CD4-positive, alpha-beta memory T cell (primary cell): ENCODE results near the gene C2orf80. TPM values are rescaled to one million over a fixed set of nuclear protein-coding genes. Genes with fewer than 3 reads are reported as not detected.

Experiments
- CTCF ChIA-PET: fragments of 350-600 bp; sonication (Branson Sonifier 250); formaldehyde crosslinking; loops from one replicate; lab custom pipeline; 2021; ENCODE audit warnings: inconsistent platforms; ENCODE audit not compliant: partially characterized antibody; lab: Charles Lee
- POLR2A ChIA-PET: fragments of 350-600 bp; sonication (Branson Sonifier 250); formaldehyde crosslinking; loops from one replicate; lab custom pipeline; 2021; ENCODE audit not compliant: partially characterized antibody; lab: Charles Lee
- DNase-seq, 5 donors: peaks; one replicate each; pipeline versions ENCODE4 v3.0.0 to v3.0.0-alpha.2; 2020 to 2022; ENCODE audit warnings: mixed read lengths in 1 of 5
- H3K27ac ChIP-seq: one replicate; pipeline ENCODE4 v1.7.0; 2013; ENCODE audit warnings: low read depth, low read length
- H3K27me3 ChIP-seq: 2 replicates; pipeline ENCODE4 v1.7.0; 2013; ENCODE audit warnings: mild to moderate bottlenecking, low read length, moderate library complexity; ENCODE audit not compliant: insufficient read depth
- H3K36me3 ChIP-seq: 2 replicates; pipeline ENCODE4 v1.7.0; 2013; ENCODE audit warnings: mild to moderate bottlenecking, low read length, moderate library complexity; ENCODE audit not compliant: insufficient read depth
- H3K4me1 ChIP-seq: 2 replicates; pipeline ENCODE4 v1.7.0; 2013; ENCODE audit warnings: mild to moderate bottlenecking, low read length, moderate library complexity; ENCODE audit not compliant: insufficient read depth
- H3K4me3 ChIP-seq, 2 donors: one replicate each; pipeline ENCODE4 v1.7.0; 2013; ENCODE audit warnings: low read length in 2 of 2, mild to moderate bottlenecking in 1 of 2
- H3K9me3 ChIP-seq, 2 donors: one replicate each; pipeline ENCODE4 v1.7.0; 2013; ENCODE audit warnings: low read length in 2 of 2, control low read depth in 1 of 2; ENCODE audit not compliant: control insufficient read depth in 1 of 2
- H3K27ac Mint-ChIP-seq, 7 donors: one replicate each; pipeline ENCODE4 v1.8.0; 2020 to 2021; ENCODE audit warnings: mixed read lengths in 7 of 7, mild to moderate bottlenecking in 6 of 7, inconsistent platforms in 3 of 7, moderate library complexity in 3 of 7
- H3K27me3 Mint-ChIP-seq, 2 donors: one replicate each; pipeline ENCODE4 v1.8.0; 2020 to 2021; ENCODE audit warnings: mixed read lengths in 2 of 2
- H3K36me3 Mint-ChIP-seq, 2 donors: one replicate each; pipeline ENCODE4 v1.8.0; 2020 to 2021; ENCODE audit warnings: mixed read lengths in 2 of 2, inconsistent platforms in 1 of 2, mild to moderate bottlenecking in 1 of 2
- H3K4me1 Mint-ChIP-seq, 4 donors: one replicate each; pipeline ENCODE4 v1.8.0; 2020 to 2021; ENCODE audit warnings: mixed read lengths in 4 of 4, mild to moderate bottlenecking in 1 of 4
- H3K4me3 Mint-ChIP-seq, 8 donors: one replicate each; pipeline ENCODE4 v1.8.0; 2020 to 2021; ENCODE audit warnings: mixed read lengths in 8 of 8, mild to moderate bottlenecking in 7 of 8, moderate library complexity in 6 of 8, inconsistent platforms in 3 of 8
- H3K9me3 Mint-ChIP-seq, 8 donors: one replicate each; pipeline ENCODE4 v1.8.0; 2020 to 2021; ENCODE audit warnings: mixed read lengths in 8 of 8, mild to moderate bottlenecking in 5 of 8, inconsistent platforms in 3 of 8, moderate library complexity in 1 of 8
- intact Hi-C: fragments of 100-400 bp; cut with micrococcal nuclease; formaldehyde crosslinking; loops from one replicate; pipeline ENCODE4 v1.15.1; 2023
- polyA plus RNA-seq, 2 donors: library from polyadenylated mRNA; unstranded; fragments of 300-500 nt; fragmentation: Illumina TruSeq; gene quantifications; one replicate each; pipeline ENCODE4 v1.2.3, GENCODE V29; 2021
- total RNA-seq, 2 experiments: library from RNA; stranded (reverse); gene quantifications; one replicate each; pipeline ENCODE4 v1.2.3, GENCODE V29; 2021

C2orf80 gene
- total RNA-seq (not detected), polyA plus RNA-seq (not detected)

GRCh38 chr2:208189810-208190503, at the start of gene C2orf80:
TSS of gene C2orf80 (minus strand) at chr2:208190030. CDS start at chr2:208186986, 3,044 bp downstream.
- Mint-ChIP-seq H3K27ac (no peak within 1 kb of the TSS), H3K36me3 (no peaks in the 10 kb centered on the region), H3K9me3 (no peaks in the 10 kb centered on the region), H3K4me3 (no peak within 1 kb of the TSS), H3K4me1 (no peaks in the 10 kb centered on the region), H3K27me3 (peaks cover 6% of the 10 kb centered on the region in 2 donors)
- H3K27ac ChIP-seq = no peak within 1 kb of the TSS
- ChIA-PET POLR2A (no interaction called here), CTCF (interaction anchor here (3.7 kb wide), 1 partner anchor 14 kb away, joined by 23 read pairs; no protein-coding TSS in a partner anchor)
- H3K9me3 ChIP-seq = no peaks in the 10 kb centered on the region
- intact Hi-C loops = no loop called here
- no peak within 1 kb of the TSS for H3K4me3 ChIP-seq
- no peaks in the 10 kb centered on the region for H3K36me3 ChIP-seq
- no peak for DNase-seq
- H3K27me3 ChIP-seq = no peaks in the 10 kb centered on the region
- no peaks in the 10 kb centered on the region for H3K4me1 ChIP-seq

- POLR2A ChIA-PET = no interaction called here
- CTCF ChIA-PET = no interaction called here
- no peak for DNase-seq
- intact Hi-C loops = no loop called here
- no peak overlapping the region for H3K27ac ChIP-seq
- no peaks in the 10 kb centered on the region for H3K27me3 Mint-ChIP-seq
- no peak overlapping the region for H3K4me3 ChIP-seq
- H3K27ac Mint-ChIP-seq = no peak overlapping the region
- H3K36me3 ChIP-seq = peaks cover 8% of the 10 kb centered on the region
- peaks cover 0 to 3% of the 10 kb centered on the region in 2 donors for H3K9me3 ChIP-seq
- peaks cover 3 to 24% (median 13%) of the 10 kb centered on the region in 8 donors for H3K9me3 Mint-ChIP-seq
- no peaks in the 10 kb centered on the region for H3K4me1 Mint-ChIP-seq
- no peak overlapping the region for H3K4me3 Mint-ChIP-seq
- H3K4me1 ChIP-seq = no peaks in the 10 kb centered on the region
- peaks cover 51 to 54% of the 10 kb centered on the region in 2 donors for H3K36me3 Mint-ChIP-seq
- H3K27me3 ChIP-seq = no peaks in the 10 kb centered on the region
Observed at GRCh38 chr2:208235860-208236259, 46.0 kb upstream of the C2orf80 start.

GRCh38 chr2:208234786-208235185, 45.0 kb upstream of the C2orf80 start:
- no peak for DNase-seq
- peaks cover 3 to 28% (median 15%) of the 10 kb centered on the region in 8 donors for H3K9me3 Mint-ChIP-seq
- ChIA-PET CTCF (no interaction called here), POLR2A (no interaction called here)
- H3K36me3 ChIP-seq = peaks cover 8% of the 10 kb centered on the region
- H3K27me3 ChIP-seq = no peaks in the 10 kb centered on the region
- H3K36me3 Mint-ChIP-seq = peaks cover 43 to 45% of the 10 kb centered on the region in 2 donors
- no peak overlapping the region for H3K4me3 Mint-ChIP-seq
- no peak overlapping the region for H3K27ac ChIP-seq
- H3K27ac Mint-ChIP-seq = no peak overlapping the region
- intact Hi-C loops = no loop called here
- H3K27me3 Mint-ChIP-seq = no peaks in the 10 kb centered on the region
- H3K4me1 ChIP-seq = no peaks in the 10 kb centered on the region
- no peak overlapping the region for H3K4me3 ChIP-seq
- peaks cover 0 to 3% of the 10 kb centered on the region in 2 donors for H3K9me3 ChIP-seq
- no peaks in the 10 kb centered on the region for H3K4me1 Mint-ChIP-seq

- ChIA-PET POLR2A (no interaction called here), CTCF (interaction anchor here (1.0 kb wide), 1 partner anchor 53 kb away, joined by 3 read pairs; no protein-coding TSS in a partner anchor)
- H3K27ac ChIP-seq = no peak overlapping the region
- H3K4me1 ChIP-seq = no peaks in the 10 kb centered on the region
- intact Hi-C loops = no loop called here
- H3K27me3 ChIP-seq = no peaks in the 10 kb centered on the region
- Mint-ChIP-seq H3K27me3 (peaks cover 1 to 4% of the 10 kb centered on the region in 2 donors), H3K36me3 (peaks cover 3 to 5% of the 10 kb centered on the region in 2 donors), H3K9me3 (peaks cover 0 to 22% (median 14%) of the 10 kb centered on the region in 8 donors), H3K27ac (no peak overlapping the region), H3K4me3 (no peak overlapping the region), H3K4me1 (no peaks in the 10 kb centered on the region)
- peaks cover 0 to 3% of the 10 kb centered on the region in 2 donors for H3K9me3 ChIP-seq
- no peaks in the 10 kb centered on the region for H3K36me3 ChIP-seq
- no peak for DNase-seq
- H3K4me3 ChIP-seq = no peak overlapping the region
Observed at GRCh38 chr2:208228476-208228875, 38.6 kb upstream of the C2orf80 start.

- no peak overlapping the region for H3K27ac Mint-ChIP-seq
- Histone ChIP-seq H3K27ac (no peak overlapping the region), H3K4me1 (no peaks in the 10 kb centered on the region), H3K36me3 (no peaks in the 10 kb centered on the region), H3K9me3 (peaks cover 0 to 3% of the 10 kb centered on the region in 2 donors), H3K27me3 (no peaks in the 10 kb centered on the region), H3K4me3 (no peak overlapping the region)
- H3K9me3 Mint-ChIP-seq = peaks cover 0 to 22% (median 14%) of the 10 kb centered on the region in 8 donors
- H3K27me3 Mint-ChIP-seq = peaks cover 1 to 4% of the 10 kb centered on the region in 2 donors
- DNase-seq = no peak
- peaks cover 3 to 5% of the 10 kb centered on the region in 2 donors for H3K36me3 Mint-ChIP-seq
- H3K4me1 Mint-ChIP-seq = no peaks in the 10 kb centered on the region
- intact Hi-C loops = no loop called here
- no peak overlapping the region for H3K4me3 Mint-ChIP-seq
- CTCF ChIA-PET = interaction anchor here (1.0 to 1.1 kb wide), 2 partner anchors 52 to 53 kb away, joined by 3 read pairs; no protein-coding TSS in a partner anchor
- POLR2A ChIA-PET = no interaction called here
Observed at GRCh38 chr2:208227581-208228232, 37.9 kb upstream of the C2orf80 start.

GRCh38 chr2:208224802-208225201, 35.0 kb upstream of the C2orf80 start:
- Histone ChIP-seq H3K9me3 (no peaks in the 10 kb centered on the region), H3K27me3 (no peaks in the 10 kb centered on the region), H3K27ac (no peak overlapping the region), H3K36me3 (no peaks in the 10 kb centered on the region), H3K4me3 (no peak overlapping the region), H3K4me1 (no peaks in the 10 kb centered on the region)
- ChIA-PET POLR2A (no interaction called here), CTCF (no interaction called here)
- Mint-ChIP-seq H3K27me3 (peaks cover 1 to 6% of the 10 kb centered on the region in 2 donors), H3K4me1 (no peaks in the 10 kb centered on the region), H3K9me3 (peaks cover 0 to 5% (median under 1%) of the 10 kb centered on the region in 8 donors), H3K4me3 (no peak overlapping the region), H3K36me3 (no peaks in the 10 kb centered on the region), H3K27ac (no peak overlapping the region)
- intact Hi-C loops = no loop called here
- DNase-seq = no peak

- H3K27ac ChIP-seq = no peak overlapping the region
- no peaks in the 10 kb centered on the region for H3K4me1 Mint-ChIP-seq
- H3K36me3 Mint-ChIP-seq = no peaks in the 10 kb centered on the region
- no peaks in the 10 kb centered on the region for H3K36me3 ChIP-seq
- peaks cover 1 to 7% of the 10 kb centered on the region in 2 donors for H3K27me3 Mint-ChIP-seq
- no peak overlapping the region for H3K4me3 Mint-ChIP-seq
- DNase-seq = no peak
- no peaks in the 10 kb centered on the region for H3K27me3 ChIP-seq
- H3K9me3 Mint-ChIP-seq = peaks cover 0 to 11% (median 2%) of the 10 kb centered on the region in 8 donors
- ChIA-PET POLR2A (no interaction called here), CTCF (interaction anchor here (1.4 kb wide), 1 partner anchor 17 kb away, joined by 3 read pairs; no protein-coding TSS in a partner anchor)
- no peak overlapping the region for H3K4me3 ChIP-seq
- no peaks in the 10 kb centered on the region for H3K4me1 ChIP-seq
- intact Hi-C loops = no loop called here
- no peaks in the 10 kb centered on the region for H3K9me3 ChIP-seq
- H3K27ac Mint-ChIP-seq = no peak overlapping the region
Observed at GRCh38 chr2:208222351-208222750, 32.5 kb upstream of the C2orf80 start.
